HL-60 (cell line): Measurements from ENCODE around the gene LRP2.

Experiments used
- POLR2AphosphoS5 ChIP-seq: IDR thresholded peaks from 2 replicates; pipeline ENCODE4 v1.6.1; 2012; ENCODE audit warnings: low read depth
- TF ChIP-seq, protein P1 (sequence below): IDR thresholded peaks from one replicate; pipeline ENCODE4 v1.5.1; 2011; ENCODE audit warnings: low read length, control low read depth, inconsistent platforms; ENCODE audit not compliant: insufficient read depth
- TF ChIP-seq, protein P2 (sequence below): IDR thresholded peaks from 2 replicates; pipeline ENCODE4 v1.6.1; 2012; ENCODE audit warnings: low read depth; ENCODE audit not compliant: insufficient replicate concordance

DNA sequence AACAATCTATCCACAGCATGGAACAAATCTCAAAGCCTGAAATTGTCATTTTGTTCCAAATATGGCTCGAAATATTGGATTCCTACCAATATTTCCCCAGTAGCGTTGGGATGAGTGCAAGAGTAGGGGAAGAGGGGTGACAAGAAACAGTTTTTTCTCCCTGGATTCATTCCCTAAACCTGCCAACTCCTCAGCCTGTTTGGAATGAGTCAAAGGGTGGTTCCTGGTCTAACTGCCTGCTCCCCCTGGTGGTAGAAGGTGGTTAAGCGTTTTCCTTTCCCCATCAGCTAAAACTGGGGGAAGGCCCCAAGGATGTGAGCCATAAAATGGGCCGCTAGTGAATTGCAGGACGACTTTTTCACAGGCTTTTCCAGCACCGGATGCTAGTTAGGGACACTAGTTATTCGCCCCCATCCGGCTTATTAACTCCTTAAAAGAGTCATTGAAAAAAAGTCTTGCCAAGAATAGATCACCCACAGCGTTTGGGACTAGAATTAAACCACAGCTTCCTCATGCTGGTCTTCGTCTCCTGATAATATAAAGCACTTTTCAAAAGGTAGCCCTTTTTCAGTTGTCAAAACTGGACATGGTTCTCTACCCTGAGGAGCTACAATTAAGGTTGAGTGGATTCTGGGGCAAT is 220.5 kb downstream of the LRP2 start:
- TF ChIP-seq, protein P1, sequence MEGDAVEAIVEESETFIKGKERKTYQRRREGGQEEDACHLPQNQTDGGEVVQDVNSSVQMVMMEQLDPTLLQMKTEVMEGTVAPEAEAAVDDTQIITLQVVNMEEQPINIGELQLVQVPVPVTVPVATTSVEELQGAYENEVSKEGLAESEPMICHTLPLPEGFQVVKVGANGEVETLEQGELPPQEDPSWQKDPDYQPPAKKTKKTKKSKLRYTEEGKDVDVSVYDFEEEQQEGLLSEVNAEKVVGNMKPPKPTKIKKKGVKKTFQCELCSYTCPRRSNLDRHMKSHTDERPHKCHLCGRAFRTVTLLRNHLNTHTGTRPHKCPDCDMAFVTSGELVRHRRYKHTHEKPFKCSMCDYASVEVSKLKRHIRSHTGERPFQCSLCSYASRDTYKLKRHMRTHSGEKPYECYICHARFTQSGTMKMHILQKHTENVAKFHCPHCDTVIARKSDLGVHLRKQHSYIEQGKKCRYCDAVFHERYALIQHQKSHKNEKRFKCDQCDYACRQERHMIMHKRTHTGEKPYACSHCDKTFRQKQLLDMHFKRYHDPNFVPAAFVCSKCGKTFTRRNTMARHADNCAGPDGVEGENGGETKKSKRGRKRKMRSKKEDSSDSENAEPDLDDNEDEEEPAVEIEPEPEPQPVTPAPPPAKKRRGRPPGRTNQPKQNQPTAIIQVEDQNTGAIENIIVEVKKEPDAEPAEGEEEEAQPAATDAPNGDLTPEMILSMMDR = peak; percentile 95
- no peak for TF ChIP-seq POLR2AphosphoS5
- TF ChIP-seq, protein P2, sequence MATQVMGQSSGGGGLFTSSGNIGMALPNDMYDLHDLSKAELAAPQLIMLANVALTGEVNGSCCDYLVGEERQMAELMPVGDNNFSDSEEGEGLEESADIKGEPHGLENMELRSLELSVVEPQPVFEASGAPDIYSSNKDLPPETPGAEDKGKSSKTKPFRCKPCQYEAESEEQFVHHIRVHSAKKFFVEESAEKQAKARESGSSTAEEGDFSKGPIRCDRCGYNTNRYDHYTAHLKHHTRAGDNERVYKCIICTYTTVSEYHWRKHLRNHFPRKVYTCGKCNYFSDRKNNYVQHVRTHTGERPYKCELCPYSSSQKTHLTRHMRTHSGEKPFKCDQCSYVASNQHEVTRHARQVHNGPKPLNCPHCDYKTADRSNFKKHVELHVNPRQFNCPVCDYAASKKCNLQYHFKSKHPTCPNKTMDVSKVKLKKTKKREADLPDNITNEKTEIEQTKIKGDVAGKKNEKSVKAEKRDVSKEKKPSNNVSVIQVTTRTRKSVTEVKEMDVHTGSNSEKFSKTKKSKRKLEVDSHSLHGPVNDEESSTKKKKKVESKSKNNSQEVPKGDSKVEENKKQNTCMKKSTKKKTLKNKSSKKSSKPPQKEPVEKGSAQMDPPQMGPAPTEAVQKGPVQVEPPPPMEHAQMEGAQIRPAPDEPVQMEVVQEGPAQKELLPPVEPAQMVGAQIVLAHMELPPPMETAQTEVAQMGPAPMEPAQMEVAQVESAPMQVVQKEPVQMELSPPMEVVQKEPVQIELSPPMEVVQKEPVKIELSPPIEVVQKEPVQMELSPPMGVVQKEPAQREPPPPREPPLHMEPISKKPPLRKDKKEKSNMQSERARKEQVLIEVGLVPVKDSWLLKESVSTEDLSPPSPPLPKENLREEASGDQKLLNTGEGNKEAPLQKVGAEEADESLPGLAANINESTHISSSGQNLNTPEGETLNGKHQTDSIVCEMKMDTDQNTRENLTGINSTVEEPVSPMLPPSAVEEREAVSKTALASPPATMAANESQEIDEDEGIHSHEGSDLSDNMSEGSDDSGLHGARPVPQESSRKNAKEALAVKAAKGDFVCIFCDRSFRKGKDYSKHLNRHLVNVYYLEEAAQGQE = no peak
